CMK (cell line): ENCODE measurements around the gene ZNF672.

Experiments
- DNase-seq: peaks from one replicate; pipeline ENCODE4 v3.0.0-alpha.2; 2010; ENCODE audit warnings: low read depth

Gene ZNF672

DNA sequence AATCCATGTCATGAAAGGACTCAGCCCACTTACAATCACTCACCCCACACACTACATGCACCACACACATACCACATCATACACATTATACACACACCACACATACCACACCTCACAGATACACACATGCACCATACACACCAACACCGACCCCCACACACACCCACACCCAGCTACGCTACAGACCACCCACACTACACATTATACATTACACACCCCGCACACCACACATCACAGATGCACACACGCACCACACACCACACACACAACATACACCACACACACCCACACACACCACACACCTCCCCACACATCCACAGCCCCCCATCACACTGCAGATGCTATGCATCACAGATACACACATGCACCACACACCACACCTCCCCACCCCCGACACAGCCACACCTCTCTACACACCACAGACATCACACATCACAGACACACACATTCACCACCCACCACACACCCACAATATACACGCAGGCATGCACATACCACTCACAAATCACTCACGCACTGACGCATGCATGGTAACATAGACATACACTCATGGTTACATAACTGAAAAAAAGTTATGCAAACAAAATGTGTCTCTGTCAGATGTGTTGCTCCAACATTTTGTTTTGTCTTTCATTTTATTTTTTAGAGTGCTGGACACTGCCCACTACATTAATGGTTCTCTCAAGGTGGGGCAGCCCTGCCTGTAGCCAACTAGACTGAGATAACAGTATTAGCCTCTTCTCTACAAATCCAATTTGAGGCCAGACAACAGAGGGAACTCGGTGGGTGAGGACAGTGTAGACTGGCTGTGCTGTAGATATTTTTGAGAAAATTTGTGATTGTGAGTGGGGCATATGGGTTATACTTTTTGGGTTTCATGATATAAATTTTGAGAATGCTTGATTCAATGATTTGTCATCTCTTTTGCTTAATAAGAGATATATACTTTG lies 52.8 kb downstream of the ZNF672 start:
- peak; percentile 34 for DNase-seq

DNA sequence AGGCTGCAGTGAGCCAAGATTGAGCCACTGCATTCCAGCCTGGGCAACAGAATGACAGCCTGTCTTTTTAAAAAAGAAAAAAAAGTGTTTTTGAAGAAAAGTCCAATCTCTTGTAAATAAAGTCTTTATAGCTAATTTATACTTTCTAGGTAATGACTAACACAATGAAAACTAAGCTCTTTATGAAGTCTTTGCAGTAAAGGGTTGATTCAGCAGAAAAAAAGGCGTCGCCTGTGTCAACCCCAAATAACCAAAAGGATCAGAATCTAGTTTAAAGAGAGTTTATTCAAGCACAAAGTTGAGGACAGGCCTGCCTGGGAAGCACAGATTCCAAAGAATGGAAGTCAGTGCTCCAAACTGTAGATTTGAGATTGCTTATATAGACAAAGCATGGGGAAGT lies 53.7 kb downstream of the ZNF672 start:
- DNase-seq = no peak

GRCh38 chr1:248892590-248892989 lies 54.6 kb downstream of the ZNF672 start:
- no peak for DNase-seq

- DNase-seq = no peak
Measured at GRCh38 chr1:248894837-248895236, 56.8 kb downstream of the ZNF672 start.

DNA sequence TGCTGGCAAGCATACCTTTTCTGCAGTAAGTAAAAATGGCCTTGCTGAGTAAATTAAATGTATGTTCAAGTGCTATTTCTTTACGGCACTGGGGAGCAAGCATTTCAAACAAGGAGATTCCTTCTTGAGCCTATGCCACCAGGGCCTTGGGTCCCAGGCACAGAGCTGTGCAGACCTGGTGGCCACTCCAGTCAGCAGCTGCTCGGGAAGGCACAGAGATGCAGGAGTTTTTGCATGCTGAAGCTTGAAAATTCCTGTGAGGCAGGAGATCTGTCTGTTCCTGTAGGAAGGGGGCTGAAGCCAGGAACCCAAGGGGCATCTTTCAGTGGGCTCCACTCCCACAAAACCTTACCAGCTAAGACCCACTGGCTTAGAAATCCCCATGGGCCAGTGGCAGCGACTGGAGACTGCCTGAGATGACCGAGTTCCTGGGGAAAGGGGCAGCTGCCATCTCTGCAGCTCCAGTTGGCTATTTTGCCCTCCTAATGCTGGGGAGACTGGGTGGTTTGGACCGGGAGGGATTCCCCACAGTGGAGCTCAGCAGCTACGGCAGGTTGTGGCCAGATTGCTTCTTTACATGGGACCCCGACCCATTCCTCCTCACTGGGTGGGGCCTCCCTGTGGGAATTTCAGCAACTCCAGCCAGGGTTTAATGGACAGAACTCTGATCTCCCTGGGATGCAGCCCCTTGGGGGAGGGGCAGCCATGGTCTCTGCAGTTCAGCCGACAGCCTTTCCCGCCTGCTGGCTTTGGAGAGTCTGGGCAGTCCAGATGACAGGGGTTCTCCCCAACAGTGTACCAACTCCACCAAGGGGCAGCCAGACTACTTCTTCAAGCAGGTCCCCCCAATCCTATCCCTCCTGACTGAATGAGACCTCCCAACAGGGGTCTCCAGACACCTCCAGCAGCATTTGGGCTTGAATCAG lies 59.7 kb downstream of the ZNF672 start:
- DNase-seq = no peak
